GM12875 (cell line): Measurements from ENCODE around the gene AGMO.

ENCODE experiments used
- H3K4me3 ChIP-seq: one replicate; pipeline ENCODE4 v1.5.1; 2011; ENCODE audit warnings: low read depth, low read length, control low read depth
- TF ChIP-seq, protein P1 (sequence below): IDR thresholded peaks from 2 replicates; pipeline ENCODE4 v1.5.1; 2011; ENCODE audit warnings: low read depth, mild to moderate bottlenecking, control low read depth, inconsistent platforms, low read length, moderate library complexity, borderline replicate concordance; ENCODE audit not compliant: insufficient read depth

Gene AGMO

GRCh38 chr7:15490291-15490690 is 71.5 kb downstream of the AGMO start:
- TF ChIP-seq, protein P1, sequence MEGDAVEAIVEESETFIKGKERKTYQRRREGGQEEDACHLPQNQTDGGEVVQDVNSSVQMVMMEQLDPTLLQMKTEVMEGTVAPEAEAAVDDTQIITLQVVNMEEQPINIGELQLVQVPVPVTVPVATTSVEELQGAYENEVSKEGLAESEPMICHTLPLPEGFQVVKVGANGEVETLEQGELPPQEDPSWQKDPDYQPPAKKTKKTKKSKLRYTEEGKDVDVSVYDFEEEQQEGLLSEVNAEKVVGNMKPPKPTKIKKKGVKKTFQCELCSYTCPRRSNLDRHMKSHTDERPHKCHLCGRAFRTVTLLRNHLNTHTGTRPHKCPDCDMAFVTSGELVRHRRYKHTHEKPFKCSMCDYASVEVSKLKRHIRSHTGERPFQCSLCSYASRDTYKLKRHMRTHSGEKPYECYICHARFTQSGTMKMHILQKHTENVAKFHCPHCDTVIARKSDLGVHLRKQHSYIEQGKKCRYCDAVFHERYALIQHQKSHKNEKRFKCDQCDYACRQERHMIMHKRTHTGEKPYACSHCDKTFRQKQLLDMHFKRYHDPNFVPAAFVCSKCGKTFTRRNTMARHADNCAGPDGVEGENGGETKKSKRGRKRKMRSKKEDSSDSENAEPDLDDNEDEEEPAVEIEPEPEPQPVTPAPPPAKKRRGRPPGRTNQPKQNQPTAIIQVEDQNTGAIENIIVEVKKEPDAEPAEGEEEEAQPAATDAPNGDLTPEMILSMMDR, result no peak
- no peak overlapping the region for H3K4me3 ChIP-seq

DNA sequence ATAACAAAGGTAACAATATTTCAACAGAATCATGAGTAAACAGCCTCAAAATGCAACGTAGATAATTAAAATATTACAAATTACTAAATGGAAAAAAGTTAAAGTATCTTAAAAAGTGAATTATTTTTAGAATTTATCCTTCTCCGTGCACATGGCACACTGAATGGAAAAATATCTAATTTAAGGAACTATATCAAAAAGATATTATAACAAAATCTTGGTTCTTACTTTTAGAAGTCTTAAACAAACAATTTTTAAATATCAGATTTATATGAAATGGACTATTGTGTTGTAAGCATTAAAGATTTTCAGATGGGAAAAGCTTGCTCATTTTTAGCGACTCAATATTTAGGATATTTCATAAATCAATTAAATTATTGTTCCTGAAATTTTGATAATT is 72.0 kb downstream of the AGMO start:
- no peak overlapping the region for H3K4me3 ChIP-seq
- TF ChIP-seq, protein P1, result no peak

DNA sequence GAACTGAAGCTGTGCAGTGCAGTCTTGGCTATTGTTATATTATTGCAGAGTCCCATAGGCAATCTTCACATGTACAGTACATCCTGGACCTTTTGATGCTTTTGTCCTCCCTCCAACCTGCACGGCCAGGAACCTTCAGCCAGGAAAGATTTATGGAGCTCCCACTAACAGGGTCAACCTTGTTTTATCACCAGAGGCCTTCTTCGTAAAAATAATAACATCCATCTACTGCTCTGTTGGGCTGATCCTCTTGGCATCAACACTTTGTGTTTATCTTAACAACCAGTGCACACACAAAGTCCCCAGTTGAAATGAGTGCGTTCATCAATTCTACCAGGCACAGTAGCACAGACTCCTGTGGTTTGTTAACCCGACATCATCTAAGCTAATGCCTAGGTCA is 72.4 kb downstream of the AGMO start:
- TF ChIP-seq, protein P1, result no peak

DNA sequence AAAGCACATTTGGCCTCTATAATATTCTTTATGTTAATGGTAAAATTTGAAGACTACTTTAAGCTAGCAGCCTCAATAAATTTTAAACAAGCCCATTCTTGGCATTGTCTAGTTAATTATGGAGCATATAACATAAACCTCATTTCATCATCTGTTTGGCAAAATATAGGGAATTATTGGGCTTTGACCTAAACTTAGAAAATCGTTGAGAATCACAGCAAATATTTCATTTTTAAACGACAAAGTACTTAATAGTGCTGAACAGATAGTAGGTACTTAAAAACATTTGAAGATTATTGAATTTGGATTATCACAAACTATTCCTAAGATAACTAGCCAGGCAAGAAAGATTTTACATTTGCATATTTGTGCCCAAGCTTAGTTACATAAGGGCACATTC is 73.4 kb downstream of the AGMO start:
- TF ChIP-seq, protein P1, result no peak
- no peak overlapping the region for H3K4me3 ChIP-seq

More for the DNA sequence above, 72.4 kb downstream of the AGMO start:
- H3K4me3 ChIP-seq, result no peak overlapping the region

- no peak overlapping the region for H3K4me3 ChIP-seq
- TF ChIP-seq, protein P1, result no peak
These were observed 73.9 kb downstream of the AGMO start for GRCh38 chr7:15487896-15488295.

- TF ChIP-seq, protein P1, result no peak
- no peak overlapping the region for H3K4me3 ChIP-seq
These were observed 75.8 kb downstream of the AGMO start for GRCh38 chr7:15485998-15486397.

DNA sequence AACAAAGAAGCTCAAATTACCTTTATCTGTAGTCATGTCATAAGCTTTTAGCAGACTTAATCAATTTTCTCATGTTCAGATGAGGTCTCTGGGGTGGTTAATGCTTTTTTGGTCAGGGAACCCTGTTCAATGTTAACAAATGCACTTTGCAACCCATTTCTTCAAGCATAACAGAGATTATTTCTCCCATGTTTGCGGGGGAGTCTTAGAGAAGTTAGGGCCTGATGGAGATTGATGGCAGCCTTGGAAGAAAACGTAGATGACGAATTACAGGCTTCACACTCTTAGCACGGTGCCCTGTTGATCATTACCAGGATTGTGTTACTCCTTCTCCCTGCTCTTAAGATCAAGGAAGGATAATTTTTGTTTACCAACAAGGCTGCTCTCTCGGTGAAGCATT is 76.4 kb downstream of the AGMO start:
- TF ChIP-seq, protein P1, result no peak
- no peak overlapping the region for H3K4me3 ChIP-seq
